Tibial artery (tissue), 4 donors: ENCODE data around the gene NFIA.

ENCODE experiments used
- DNase-seq, 2 donors: peaks; one replicate each; pipeline ENCODE4 v3.0.0-alpha.2; 2019
- H3K27ac ChIP-seq, 2 donors: fragments of 200-600 bp; sonication (generic) in 1 of 2; 1 replicate in 1 of 2; 2 replicates in 1 of 2; pipeline ENCODE4 v1.5.1; 2018 to 2019; ENCODE audit warnings: mild to moderate bottlenecking in 1 of 2
- H3K27me3 ChIP-seq, 2 donors: fragments of 200-600 bp; sonication (generic) in 1 of 2; one replicate each; pipeline versions ENCODE4 v1.5.1 to v1.6.0; 2016 to 2019
- H3K36me3 ChIP-seq, 3 donors: fragments of 200-600 bp; sonication (generic) in 2 of 3; one replicate each; pipeline ENCODE4 v1.5.1; 2016 to 2019; ENCODE audit warnings: mild to moderate bottlenecking in 2 of 3
- H3K4me1 ChIP-seq, 4 donors: fragments of 200-600 bp; sonication (generic) in 2 of 4; 1 replicate in 3 of 4; 2 replicates in 1 of 4; pipeline ENCODE4 v1.5.1; 2016 to 2019
- H3K4me3 ChIP-seq, 2 donors: fragments of 200-600 bp; sonication (generic) in 1 of 2; 1 replicate in 1 of 2; 2 replicates in 1 of 2; pipeline ENCODE4 v1.5.1; 2018 to 2019; ENCODE audit warnings: mild to moderate bottlenecking in 2 of 2
- H3K9me3 ChIP-seq, 3 donors: fragments of 200-600 bp; sonication (generic) in 1 of 3; one replicate each; pipeline ENCODE4 v1.5.1; 2016 to 2019
- CTCF ChIP-seq, 2 experiments: fragments of 200-600 bp in 1 of 2; fragments of 450-650 bp in 1 of 2; IDR thresholded peaks; one replicate each; pipeline ENCODE4 v1.5.1; 2017 to 2019; ENCODE audit warnings: antibody characterized with exemption in 2 of 2, mild to moderate bottlenecking in 1 of 2, moderate library complexity in 1 of 2
- intact Hi-C: fragments of 100-400 bp; cut with DNase I; formaldehyde crosslinking; loops from one replicate; pipeline ENCODE4 v1.15.0; 2023; ENCODE audit warnings: low total_unique reads

NFIA gene

GRCh38 chr1:61097722-61098121, 15.4 kb downstream of the NFIA start:
- intact Hi-C loops: no loop called here
- Histone ChIP-seq H3K4me3 (no peak overlapping the region), H3K36me3 (no peaks in the 10 kb centered on the region), H3K4me1 (peaks cover 0 to 95% (median 32%) of the 10 kb centered on the region in 4 donors), H3K9me3 (no peaks in the 10 kb centered on the region), H3K27me3 (no peaks in the 10 kb centered on the region), H3K27ac (no peak overlapping the region)
- DNase-seq: no peak
- TF ChIP-seq CTCF (IDR thresholded peaks at IDR 0.05): no peak

GRCh38 chr1:61098333-61098732, 16.0 kb downstream of the NFIA start:
- Histone ChIP-seq H3K4me3 (no peak overlapping the region), H3K36me3 (no peaks in the 10 kb centered on the region), H3K27ac (no peak overlapping the region), H3K9me3 (no peaks in the 10 kb centered on the region), H3K4me1 (peaks cover 0 to 95% (median 34%) of the 10 kb centered on the region in 4 donors), H3K27me3 (no peaks in the 10 kb centered on the region)
- no peak for TF ChIP-seq CTCF (IDR thresholded peaks at IDR 0.05)
- intact Hi-C loops: no loop called here
- no peak for DNase-seq

- no peak for TF ChIP-seq CTCF (IDR thresholded peaks at IDR 0.05)
- no peak overlapping the region for H3K27ac ChIP-seq
- no peak for DNase-seq
- intact Hi-C loops: no loop called here
- no peaks in the 10 kb centered on the region for H3K9me3 ChIP-seq
- H3K4me3 ChIP-seq: no peak overlapping the region
- H3K36me3 ChIP-seq: no peaks in the 10 kb centered on the region
- H3K27me3 ChIP-seq: no peaks in the 10 kb centered on the region
- H3K4me1 ChIP-seq: peaks cover 0 to 95% (median 29%) of the 10 kb centered on the region in 4 donors
Observed at GRCh38 chr1:61098906-61099437, 16.6 kb downstream of the NFIA start.

GRCh38 chr1:61100578-61100977, 18.2 kb downstream of the NFIA start:
- TF ChIP-seq CTCF (IDR thresholded peaks at IDR 0.05): no peak
- Histone ChIP-seq H3K4me3 (no peak overlapping the region), H3K27me3 (no peaks in the 10 kb centered on the region), H3K27ac (no peak overlapping the region), H3K36me3 (no peaks in the 10 kb centered on the region), H3K9me3 (no peaks in the 10 kb centered on the region), H3K4me1 (peaks cover 0 to 91% (median 25%) of the 10 kb centered on the region in 4 donors)
- intact Hi-C loops: no loop called here
- no peak for DNase-seq

- intact Hi-C loops: no loop called here
- H3K36me3 ChIP-seq: no peaks in the 10 kb centered on the region
- no peaks in the 10 kb centered on the region for H3K27me3 ChIP-seq
- no peak for DNase-seq
- peak overlapping the region; percentile 56 to 57 for H3K27ac ChIP-seq
- no peak for TF ChIP-seq CTCF (IDR thresholded peaks at IDR 0.05)
- H3K9me3 ChIP-seq: no peaks in the 10 kb centered on the region
- peaks cover 0 to 81% (median 23%) of the 10 kb centered on the region in 4 donors for H3K4me1 ChIP-seq
- H3K4me3 ChIP-seq: peak overlapping the region; percentile 11 to 29
Observed at GRCh38 chr1:61101536-61101935, 19.2 kb downstream of the NFIA start.

GRCh38 chr1:61102041-61102440, 19.7 kb downstream of the NFIA start:
- Histone ChIP-seq H3K36me3 (no peaks in the 10 kb centered on the region), H3K27me3 (no peaks in the 10 kb centered on the region), H3K27ac (peak overlapping the region; percentile 56 to 57), H3K9me3 (no peaks in the 10 kb centered on the region), H3K4me1 (peaks cover 0 to 77% (median 23%) of the 10 kb centered on the region in 4 donors), H3K4me3 (peak overlapping the region in 1 of 2 donors; percentile 29)
- DNase-seq: no peak
- no peak for TF ChIP-seq CTCF (IDR thresholded peaks at IDR 0.05)
- intact Hi-C loops: no loop called here
